Measurements from ENCODE around the gene CAMK2G. TPM values are rescaled to one million over a fixed set of nuclear protein-coding genes. Genes with fewer than 3 reads are reported as not detected.

Gene CAMK2G
- total RNA-seq, 5 donors from 2014 or later (not counting 1 experiment from before 2014, with no cell fraction given), result 50.6 to 59.9 (median 55.5) TPM

DNA sequence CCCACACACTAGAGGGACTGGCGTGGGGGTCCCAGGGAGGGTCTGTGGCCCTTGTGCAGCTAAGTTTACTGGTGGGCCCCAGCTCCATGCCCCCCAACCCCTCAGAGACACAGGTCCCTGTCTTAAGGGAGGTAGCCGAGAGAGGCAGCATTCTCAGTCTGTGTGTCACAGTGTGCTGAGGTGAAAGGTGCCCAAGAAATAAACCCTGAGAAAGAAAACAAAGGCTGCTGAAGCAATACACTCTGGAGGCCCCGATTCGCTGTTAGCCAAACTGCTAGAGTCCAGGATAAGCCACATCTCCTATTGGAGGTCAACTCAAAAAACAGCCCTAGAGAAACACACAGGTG lies 34.3 kb downstream of the CAMK2G start:
- no peak for DNase-seq
- H3K27me3 Mint-ChIP-seq, result no peaks in the 10 kb centered on the region
- ChIA-PET CTCF (no interaction called here), POLR2A (interaction anchor here (0.5 kb wide), 2 partner anchors 46 to 394 kb away, joined by 3 to 4 read pairs; no protein-coding TSS in a partner anchor)
- H3K36me3 ChIP-seq (ENCODE audit: control insufficient read depth in 2 of 2, extremely low read depth in 1 of 2, insufficient read depth in 1 of 2, low read length in 1 of 2), result peaks cover 26 to 88% of the 10 kb centered on the region in 2 donors
- no peak overlapping the region for H3K27ac ChIP-seq (ENCODE audit: low read length)
- WGBS (ENCODE audit: insufficient coverage), result 100% methylated on average over 2 of the region's 4 CpGs
- H3K9me3 ChIP-seq, result no peaks in the 10 kb centered on the region
- H3K36me3 Mint-ChIP-seq, result peaks cover 43% of the 10 kb centered on the region
- H3K4me3 ChIP-seq (ENCODE audit: control insufficient read depth in 1 of 2, extremely low read depth in 1 of 2, low read length in 1 of 2), result no peak overlapping the region
- no peaks in the 10 kb centered on the region for H3K4me1 Mint-ChIP-seq
- no peaks in the 10 kb centered on the region for H3K27me3 ChIP-seq (replicated peaks in 1 of 2; ENCODE audit: control insufficient read depth in 2 of 2, extremely low read depth in 1 of 2, insufficient read depth in 2 of 2, low read length in 1 of 2)
- no peak overlapping the region for H3K27ac Mint-ChIP-seq
- ATAC-seq (replicated peaks in 1 of 4), result no peak
- no peak overlapping the region for H3K4me3 Mint-ChIP-seq
- no peaks in the 10 kb centered on the region for H3K4me1 ChIP-seq (ENCODE audit: control insufficient read depth in 1 of 2, extremely low read depth in 1 of 2, insufficient read depth in 2 of 2, low read length in 2 of 2)
- H3K9me3 Mint-ChIP-seq, result no peaks in the 10 kb centered on the region

- Histone ChIP-seq H3K4me1 (ENCODE audit: control insufficient read depth in 1 of 2, extremely low read depth in 1 of 2, insufficient read depth in 2 of 2, low read length in 2 of 2) (no peaks in the 10 kb centered on the region), H3K27ac (ENCODE audit: low read length) (no peak overlapping the region), H3K4me3 (ENCODE audit: control insufficient read depth in 1 of 2, extremely low read depth in 1 of 2, low read length in 1 of 2) (no peak overlapping the region), H3K36me3 (ENCODE audit: control insufficient read depth in 2 of 2, extremely low read depth in 1 of 2, insufficient read depth in 1 of 2, low read length in 1 of 2) (peaks cover 26 to 85% of the 10 kb centered on the region in 2 donors), H3K9me3 (no peaks in the 10 kb centered on the region), H3K27me3 (replicated peaks in 1 of 2; ENCODE audit: control insufficient read depth in 2 of 2, extremely low read depth in 1 of 2, insufficient read depth in 2 of 2, low read length in 1 of 2) (no peaks in the 10 kb centered on the region)
- WGBS (ENCODE audit: insufficient coverage), result 97% methylated on average over 32 of the region's 40 CpGs
- Mint-ChIP-seq H3K4me1 (no peaks in the 10 kb centered on the region), H3K27ac (no peak overlapping the region), H3K27me3 (no peaks in the 10 kb centered on the region), H3K4me3 (no peak overlapping the region), H3K36me3 (peaks cover 43% of the 10 kb centered on the region), H3K9me3 (no peaks in the 10 kb centered on the region)
- DNase-seq (no peak), ATAC-seq (replicated peaks in 1 of 4) (no peak)
- CTCF ChIA-PET, result no interaction called here
- POLR2A ChIA-PET, result interaction anchor here in 1 of 2 donors (0.5 kb wide), 1 partner anchor 395 kb away, joined by 4 read pairs; no protein-coding TSS in a partner anchor
These were observed 34.9 kb downstream of the CAMK2G start for GRCh38 chr10:73839276-73839966.

DNA sequence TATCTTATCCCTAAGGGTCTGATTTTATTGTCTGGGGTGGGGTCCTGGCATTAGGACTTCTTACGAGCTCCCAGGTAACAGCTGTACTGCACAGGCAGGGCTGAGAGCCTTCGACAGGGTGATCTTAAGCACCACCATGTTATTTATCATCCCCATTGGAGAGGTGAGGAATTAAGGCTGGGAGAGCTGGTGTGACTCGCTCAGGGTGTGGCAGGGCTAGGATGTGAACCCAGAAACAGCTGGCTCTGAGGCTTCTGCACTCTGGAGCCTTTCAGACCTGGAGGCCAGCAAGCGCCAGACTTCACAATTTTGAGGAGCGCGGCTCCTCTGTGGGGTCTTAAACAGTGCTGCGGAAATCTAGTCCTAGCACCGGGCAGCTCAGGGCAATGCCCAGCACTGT lies 35.5 kb downstream of the CAMK2G start:
- no peaks in the 10 kb centered on the region for H3K27me3 Mint-ChIP-seq
- ChIA-PET POLR2A (no interaction called here), CTCF (interaction anchor here (0.5 to 0.8 kb wide), 3 partner anchors 41 to 299 kb away, joined by 3 to 5 read pairs (median 3); no protein-coding TSS in a partner anchor)
- H3K27ac Mint-ChIP-seq, result no peak overlapping the region
- Histone ChIP-seq H3K27ac (ENCODE audit: low read length) (no peak overlapping the region), H3K27me3 (replicated peaks in 1 of 2; ENCODE audit: control insufficient read depth in 2 of 2, extremely low read depth in 1 of 2, insufficient read depth in 2 of 2, low read length in 1 of 2) (no peaks in the 10 kb centered on the region), H3K9me3 (no peaks in the 10 kb centered on the region), H3K4me1 (ENCODE audit: control insufficient read depth in 1 of 2, extremely low read depth in 1 of 2, insufficient read depth in 2 of 2, low read length in 2 of 2) (no peaks in the 10 kb centered on the region), H3K4me3 (ENCODE audit: control insufficient read depth in 1 of 2, extremely low read depth in 1 of 2, low read length in 1 of 2) (no peak overlapping the region), H3K36me3 (ENCODE audit: control insufficient read depth in 2 of 2, extremely low read depth in 1 of 2, insufficient read depth in 1 of 2, low read length in 1 of 2) (peaks cover 26 to 80% of the 10 kb centered on the region in 2 donors)
- H3K9me3 Mint-ChIP-seq, result no peaks in the 10 kb centered on the region
- H3K4me1 Mint-ChIP-seq, result no peaks in the 10 kb centered on the region
- 100% methylated on average over 6 of the region's 8 CpGs for WGBS (ENCODE audit: insufficient coverage)
- H3K4me3 Mint-ChIP-seq, result no peak overlapping the region
- ATAC-seq (replicated peaks in 1 of 4) (no peak), DNase-seq (no peak)
- peaks cover 46% of the 10 kb centered on the region for H3K36me3 Mint-ChIP-seq

DNA sequence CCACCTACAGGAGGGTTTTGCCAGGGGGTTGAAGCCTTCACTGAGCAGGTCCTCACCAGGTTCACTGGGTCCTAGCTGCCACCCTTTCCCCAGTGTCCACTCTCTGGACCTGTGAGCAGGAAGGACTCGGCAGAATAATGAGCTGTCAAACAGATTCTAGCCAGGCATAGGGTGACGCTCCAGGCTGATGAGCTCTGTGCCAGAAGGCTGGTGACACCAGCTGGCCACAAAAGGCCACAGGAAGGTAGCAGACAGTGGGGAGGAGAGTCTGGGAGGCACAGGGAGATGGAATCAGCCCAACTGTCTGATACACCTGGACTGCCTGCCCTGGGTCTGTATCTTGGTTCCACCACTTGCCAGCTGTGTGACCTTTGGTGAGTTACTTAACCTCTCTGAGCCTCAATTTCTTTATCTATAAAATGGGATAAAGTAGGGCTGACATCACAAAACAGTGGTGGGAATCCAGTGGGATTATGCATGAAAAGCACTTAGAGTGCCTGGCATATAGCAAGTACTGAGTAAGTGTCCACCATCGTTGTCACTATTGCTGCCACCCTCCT lies 36.3 kb downstream of the CAMK2G start:
- CTCF ChIA-PET, result interaction anchor here (0.5 to 0.8 kb wide), 3 partner anchors 42 to 300 kb away, joined by 3 to 5 read pairs (median 3); no protein-coding TSS in a partner anchor
- no peaks in the 10 kb centered on the region for H3K27me3 Mint-ChIP-seq
- H3K4me3 Mint-ChIP-seq, result no peak overlapping the region
- DNase-seq (no peak), ATAC-seq (replicated peaks in 1 of 4) (no peak)
- Histone ChIP-seq H3K4me1 (ENCODE audit: control insufficient read depth in 1 of 2, extremely low read depth in 1 of 2, insufficient read depth in 2 of 2, low read length in 2 of 2) (no peaks in the 10 kb centered on the region), H3K27me3 (replicated peaks in 1 of 2; ENCODE audit: control insufficient read depth in 2 of 2, extremely low read depth in 1 of 2, insufficient read depth in 2 of 2, low read length in 1 of 2) (no peaks in the 10 kb centered on the region), H3K27ac (ENCODE audit: low read length) (no peak overlapping the region), H3K9me3 (no peaks in the 10 kb centered on the region), H3K4me3 (ENCODE audit: control insufficient read depth in 1 of 2, extremely low read depth in 1 of 2, low read length in 1 of 2) (no peak overlapping the region), H3K36me3 (ENCODE audit: control insufficient read depth in 2 of 2, extremely low read depth in 1 of 2, insufficient read depth in 1 of 2, low read length in 1 of 2) (peaks cover 24 to 74% of the 10 kb centered on the region in 2 donors)
- peak overlapping the region in 1 of 2 donors; percentile 22 for H3K27ac Mint-ChIP-seq
- 85% methylated on average over 2 of the region's 3 CpGs for WGBS (ENCODE audit: insufficient coverage)
- H3K36me3 Mint-ChIP-seq, result peaks cover 40% of the 10 kb centered on the region
- no peaks in the 10 kb centered on the region for H3K9me3 Mint-ChIP-seq
- POLR2A ChIA-PET, result no interaction called here
- H3K4me1 Mint-ChIP-seq, result no peaks in the 10 kb centered on the region

- Mint-ChIP-seq H3K4me1 (no peaks in the 10 kb centered on the region), H3K9me3 (no peaks in the 10 kb centered on the region), H3K27ac (no peak overlapping the region), H3K36me3 (peaks cover 34% of the 10 kb centered on the region), H3K4me3 (no peak overlapping the region), H3K27me3 (no peaks in the 10 kb centered on the region)
- no peaks in the 10 kb centered on the region for H3K4me1 ChIP-seq (ENCODE audit: control insufficient read depth in 1 of 2, extremely low read depth in 1 of 2, insufficient read depth in 2 of 2, low read length in 2 of 2)
- H3K27me3 ChIP-seq (replicated peaks in 1 of 2; ENCODE audit: control insufficient read depth in 2 of 2, extremely low read depth in 1 of 2, insufficient read depth in 2 of 2, low read length in 1 of 2), result no peaks in the 10 kb centered on the region
- ChIA-PET POLR2A (no interaction called here), CTCF (interaction anchor here in 1 of 2 donors (1.0 kb wide), 1 partner anchor 42 kb away, joined by 3 read pairs; no protein-coding TSS in a partner anchor)
- no peak for DNase-seq
- no peak for ATAC-seq (replicated peaks in 1 of 4)
- no peak overlapping the region for H3K27ac ChIP-seq (ENCODE audit: low read length)
- H3K36me3 ChIP-seq (ENCODE audit: control insufficient read depth in 2 of 2, extremely low read depth in 1 of 2, insufficient read depth in 1 of 2, low read length in 1 of 2), result peaks cover 14 to 64% of the 10 kb centered on the region in 2 donors
- 100% methylated on average over 1 of the region's 3 CpGs for WGBS (ENCODE audit: insufficient coverage)
- no peak overlapping the region for H3K4me3 ChIP-seq (ENCODE audit: control insufficient read depth in 1 of 2, extremely low read depth in 1 of 2, low read length in 1 of 2)
- H3K9me3 ChIP-seq, result no peaks in the 10 kb centered on the region
These were observed 37.3 kb downstream of the CAMK2G start for GRCh38 chr10:73837072-73837471.

DNA sequence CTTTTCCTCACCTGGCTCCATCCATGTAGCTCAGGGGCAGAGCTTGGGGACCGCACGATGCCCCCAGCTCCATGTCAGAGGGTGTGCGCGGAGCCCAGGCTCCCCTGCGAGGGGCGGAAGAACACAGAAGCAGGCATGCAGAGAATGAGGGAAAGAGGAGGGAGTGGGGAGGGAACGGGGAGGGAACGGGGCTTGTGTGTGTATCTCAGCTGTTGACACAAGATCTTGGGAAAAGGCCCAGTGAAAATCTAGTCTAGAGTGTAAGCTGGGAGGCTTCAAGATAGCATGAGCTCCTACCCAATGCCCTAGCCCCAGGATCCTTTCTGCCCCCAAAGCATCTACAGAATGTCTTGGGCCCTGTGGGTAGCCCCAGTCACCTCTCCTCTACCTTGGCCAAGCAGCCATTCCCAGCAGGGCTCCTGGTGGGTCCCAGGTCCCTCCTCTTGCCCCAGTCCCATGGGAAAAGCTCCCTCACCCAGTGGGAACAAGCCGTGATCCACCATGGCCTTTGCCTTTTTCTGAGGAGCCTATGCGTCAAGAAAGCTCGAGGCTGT lies 37.9 kb downstream of the CAMK2G start:
- H3K9me3 Mint-ChIP-seq, result no peaks in the 10 kb centered on the region
- Histone ChIP-seq H3K27me3 (replicated peaks in 1 of 2; ENCODE audit: control insufficient read depth in 2 of 2, extremely low read depth in 1 of 2, insufficient read depth in 2 of 2, low read length in 1 of 2) (no peaks in the 10 kb centered on the region), H3K4me3 (ENCODE audit: control insufficient read depth in 1 of 2, extremely low read depth in 1 of 2, low read length in 1 of 2) (no peak overlapping the region), H3K27ac (ENCODE audit: low read length) (no peak overlapping the region), H3K4me1 (ENCODE audit: control insufficient read depth in 1 of 2, extremely low read depth in 1 of 2, insufficient read depth in 2 of 2, low read length in 2 of 2) (no peaks in the 10 kb centered on the region), H3K36me3 (ENCODE audit: control insufficient read depth in 2 of 2, extremely low read depth in 1 of 2, insufficient read depth in 1 of 2, low read length in 1 of 2) (peaks cover 10 to 58% of the 10 kb centered on the region in 2 donors), H3K9me3 (no peaks in the 10 kb centered on the region)
- 98% methylated on average over 7 of the region's 11 CpGs for WGBS (ENCODE audit: insufficient coverage)
- peaks cover 31% of the 10 kb centered on the region for H3K36me3 Mint-ChIP-seq
- H3K27ac Mint-ChIP-seq, result no peak overlapping the region
- DNase-seq, result no peak
- ATAC-seq (replicated peaks in 1 of 4), result no peak
- CTCF ChIA-PET, result interaction anchor here in 1 of 2 donors (1.0 kb wide), 1 partner anchor 43 kb away, joined by 3 read pairs; no protein-coding TSS in a partner anchor
- no peaks in the 10 kb centered on the region for H3K27me3 Mint-ChIP-seq
- no peak overlapping the region for H3K4me3 Mint-ChIP-seq
- no peaks in the 10 kb centered on the region for H3K4me1 Mint-ChIP-seq
- POLR2A ChIA-PET, result no interaction called here

Data from T-cell (primary cell).